Measurements from ENCODE around the gene MYL6B.

MYL6B gene

GRCh38 chr12:56104815-56105608, 47.4 kb upstream of the MYL6B start:
- CTCF ChIA-PET: interaction anchor here (0.7 to 2.2 kb wide), 12 partner anchors 10 to 359 kb away, joined by 3 to 10 read pairs (median 4); partner anchors contain the start of genes ERBB3, RPL41, SMARCC2 and ZC3H10
- POLR2A ChIA-PET: interaction anchor here (1.0 to 2.1 kb wide), 4 partner anchors 12 to 132 kb away, joined by 3 to 35 read pairs (median 4); partner anchors contain the start of genes ERBB3, RAB5B, RNF41 and RPL41
- peaks cover 13 to 37% (median 25%) of the 10 kb centered on the region in 4 experiments for H3K36me3 ChIP-seq (ENCODE audit: control insufficient read depth in 4 of 4, insufficient read depth in 4 of 4, low read length in 3 of 4)
- H3K9me3 ChIP-seq (ENCODE audit: control extremely low read depth in 1 of 5, control insufficient read depth in 4 of 5, insufficient read depth in 2 of 5, low read depth in 1 of 5, low read length in 4 of 5): no peaks in the 10 kb centered on the region
- H3K27me3 ChIP-seq (replicated peaks in 2 of 5; ENCODE audit: control insufficient read depth in 4 of 5, insufficient read depth in 5 of 5, low read length in 4 of 5): no peaks in the 10 kb centered on the region
- peaks cover 16 to 34% (median 27%) of the 10 kb centered on the region in 4 experiments for H3K4me1 ChIP-seq (ENCODE audit: control extremely low read depth in 1 of 4, control insufficient read depth in 4 of 4, insufficient read depth in 4 of 4, low read length in 3 of 4)
- H3K27ac ChIP-seq (ENCODE audit: insufficient read depth in 1 of 2, low read depth in 1 of 2, low read length in 2 of 2, poor library complexity in 1 of 2, severe bottlenecking in 2 of 2): peak overlapping the region; percentile 74 to 93
- DNase-seq: peak in 1 of 3 donors; percentile 32
- WGBS (ENCODE audit: insufficient coverage): 1% methylated on average over 35 of the region's 40 CpGs
- peak overlapping the region; percentile 75 to 97 (median 86) for H3K4me3 ChIP-seq (ENCODE audit: control insufficient read depth in 1 of 7, extremely low read depth in 1 of 7, insufficient read depth in 4 of 7, low read depth in 2 of 7, low read length in 6 of 7)

GRCh38 chr12:56105609-56105902, 46.8 kb upstream of the MYL6B start:
- CTCF ChIA-PET: interaction anchor here (0.7 to 2.2 kb wide), 5 partner anchors 10 to 83 kb away, joined by 3 to 10 read pairs (median 4); partner anchors contain the start of genes ERBB3 and RPL41

GRCh38 chr12:56107242-56107641, 45.1 kb upstream of the MYL6B start:
- Histone ChIP-seq H3K4me1 (ENCODE audit: control extremely low read depth in 1 of 4, control insufficient read depth in 4 of 4, insufficient read depth in 4 of 4, low read length in 3 of 4) (peaks cover 16 to 34% (median 27%) of the 10 kb centered on the region in 4 experiments), H3K27ac (ENCODE audit: insufficient read depth in 1 of 2, low read depth in 1 of 2, low read length in 2 of 2, poor library complexity in 1 of 2, severe bottlenecking in 2 of 2) (peak overlapping the region; percentile 19 to 93), H3K4me3 (ENCODE audit: control insufficient read depth in 1 of 7, extremely low read depth in 1 of 7, insufficient read depth in 4 of 7, low read depth in 2 of 7, low read length in 6 of 7) (no peak overlapping the region), H3K9me3 (ENCODE audit: control extremely low read depth in 1 of 5, control insufficient read depth in 4 of 5, insufficient read depth in 2 of 5, low read depth in 1 of 5, low read length in 4 of 5) (no peaks in the 10 kb centered on the region), H3K27me3 (replicated peaks in 2 of 5; ENCODE audit: control insufficient read depth in 4 of 5, insufficient read depth in 5 of 5, low read length in 4 of 5) (no peaks in the 10 kb centered on the region), H3K36me3 (ENCODE audit: control insufficient read depth in 4 of 4, insufficient read depth in 4 of 4, low read length in 3 of 4) (peaks cover 17 to 56% (median 44%) of the 10 kb centered on the region in 4 experiments)
- no peak for DNase-seq
- ChIA-PET CTCF (interaction anchor here (1.0 to 4.5 kb wide), 10 partner anchors 8 to 82 kb away, joined by 3 to 33 read pairs (median 6); partner anchors contain the start of genes ERBB3, RPL41, SMARCC2 and ZC3H10), POLR2A (no interaction called here)
- WGBS (ENCODE audit: insufficient coverage): 95% methylated on average over 2 of the region's 3 CpGs

More at GRCh38 chr12:56105609-56105902, 46.8 kb upstream of the MYL6B start:
- no peak for DNase-seq
- Histone ChIP-seq H3K9me3 (ENCODE audit: control extremely low read depth in 1 of 5, control insufficient read depth in 4 of 5, insufficient read depth in 2 of 5, low read depth in 1 of 5, low read length in 4 of 5) (no peaks in the 10 kb centered on the region), H3K4me1 (ENCODE audit: control extremely low read depth in 1 of 4, control insufficient read depth in 4 of 4, insufficient read depth in 4 of 4, low read length in 3 of 4) (peaks cover 16 to 34% (median 27%) of the 10 kb centered on the region in 4 experiments), H3K27ac (ENCODE audit: insufficient read depth in 1 of 2, low read depth in 1 of 2, low read length in 2 of 2, poor library complexity in 1 of 2, severe bottlenecking in 2 of 2) (peak overlapping the region; percentile 74 to 93), H3K27me3 (replicated peaks in 2 of 5; ENCODE audit: control insufficient read depth in 4 of 5, insufficient read depth in 5 of 5, low read length in 4 of 5) (no peaks in the 10 kb centered on the region), H3K36me3 (ENCODE audit: control insufficient read depth in 4 of 4, insufficient read depth in 4 of 4, low read length in 3 of 4) (peaks cover 14 to 42% (median 30%) of the 10 kb centered on the region in 4 experiments), H3K4me3 (ENCODE audit: control insufficient read depth in 1 of 7, extremely low read depth in 1 of 7, insufficient read depth in 4 of 7, low read depth in 2 of 7, low read length in 6 of 7) (peak overlapping the region in 6 of 7 experiments; percentile 80 to 97 (median 90))
- POLR2A ChIA-PET: interaction anchor here (1.2 to 2.1 kb wide), 2 partner anchors 11 to 116 kb away, joined by 4 to 35 read pairs; partner anchors contain the start of genes RNF41, RPL41 and ZC3H10
- WGBS (ENCODE audit: insufficient coverage): no CpG with 5 or more reads among the region's 2 CpGs

- Histone ChIP-seq H3K9me3 (ENCODE audit: control extremely low read depth in 1 of 5, control insufficient read depth in 4 of 5, insufficient read depth in 2 of 5, low read depth in 1 of 5, low read length in 4 of 5) (no peaks in the 10 kb centered on the region), H3K4me1 (ENCODE audit: control extremely low read depth in 1 of 4, control insufficient read depth in 4 of 4, insufficient read depth in 4 of 4, low read length in 3 of 4) (peaks cover 6 to 13% (median 10%) of the 10 kb centered on the region in 4 experiments), H3K27me3 (replicated peaks in 2 of 5; ENCODE audit: control insufficient read depth in 4 of 5, insufficient read depth in 5 of 5, low read length in 4 of 5) (no peaks in the 10 kb centered on the region), H3K4me3 (ENCODE audit: control insufficient read depth in 1 of 7, extremely low read depth in 1 of 7, insufficient read depth in 4 of 7, low read depth in 2 of 7, low read length in 6 of 7) (no peak overlapping the region), H3K27ac (ENCODE audit: insufficient read depth in 1 of 2, low read depth in 1 of 2, low read length in 2 of 2, poor library complexity in 1 of 2, severe bottlenecking in 2 of 2) (no peak overlapping the region), H3K36me3 (ENCODE audit: control insufficient read depth in 4 of 4, insufficient read depth in 4 of 4, low read length in 3 of 4) (peaks cover 17 to 77% (median 54%) of the 10 kb centered on the region in 4 experiments)
- POLR2A ChIA-PET: no interaction called here
- CTCF ChIA-PET: interaction anchor here (0.8 to 4.5 kb wide), 2 partner anchors 8 to 28 kb away, joined by 3 to 33 read pairs; partner anchors contain the start of genes RPL41 and ZC3H10
- DNase-seq: no peak
- 95% methylated on average over 4 of the region's 5 CpGs for WGBS (ENCODE audit: insufficient coverage)
Observed at GRCh38 chr12:56110571-56110970, 41.8 kb upstream of the MYL6B start.

- Histone ChIP-seq H3K27ac (ENCODE audit: insufficient read depth in 1 of 2, low read depth in 1 of 2, low read length in 2 of 2, poor library complexity in 1 of 2, severe bottlenecking in 2 of 2) (no peak overlapping the region), H3K4me1 (ENCODE audit: control extremely low read depth in 1 of 4, control insufficient read depth in 4 of 4, insufficient read depth in 4 of 4, low read length in 3 of 4) (peaks cover 9 to 23% (median 15%) of the 10 kb centered on the region in 4 experiments), H3K27me3 (replicated peaks in 2 of 5; ENCODE audit: control insufficient read depth in 4 of 5, insufficient read depth in 5 of 5, low read length in 4 of 5) (no peaks in the 10 kb centered on the region), H3K9me3 (ENCODE audit: control extremely low read depth in 1 of 5, control insufficient read depth in 4 of 5, insufficient read depth in 2 of 5, low read depth in 1 of 5, low read length in 4 of 5) (no peaks in the 10 kb centered on the region), H3K4me3 (ENCODE audit: control insufficient read depth in 1 of 7, extremely low read depth in 1 of 7, insufficient read depth in 4 of 7, low read depth in 2 of 7, low read length in 6 of 7) (no peak overlapping the region), H3K36me3 (ENCODE audit: control insufficient read depth in 4 of 4, insufficient read depth in 4 of 4, low read length in 3 of 4) (peaks cover 10 to 54% (median 36%) of the 10 kb centered on the region in 4 experiments)
- WGBS (ENCODE audit: insufficient coverage): no CpG with 5 or more reads among the region's 1 CpG
- DNase-seq: no peak
- POLR2A ChIA-PET: no interaction called here
- CTCF ChIA-PET: interaction anchor here (1.1 kb wide), 1 partner anchor 10 kb away, joined by 4 read pairs; the partner anchor contains the start of gene PA2G4
Observed at GRCh38 chr12:56114084-56114483, 38.3 kb upstream of the MYL6B start.

- ChIA-PET CTCF (interaction anchor here (0.9 to 5.9 kb wide), 5 partner anchors 8 to 14 kb away, joined by 3 to 37 read pairs (median 4); partner anchors contain the start of genes ESYT1 and PA2G4), POLR2A (interaction anchor here (0.7 to 4.4 kb wide), 2 partner anchors 11 to 28 kb away, joined by 3 to 35 read pairs; partner anchors contain the start of gene PA2G4)
- WGBS (ENCODE audit: insufficient coverage): 70% methylated on average over 8 of the region's 10 CpGs
- Histone ChIP-seq H3K27ac (ENCODE audit: insufficient read depth in 1 of 2, low read depth in 1 of 2, low read length in 2 of 2, poor library complexity in 1 of 2, severe bottlenecking in 2 of 2) (peak overlapping the region; percentile 86 to 94), H3K36me3 (ENCODE audit: control insufficient read depth in 4 of 4, insufficient read depth in 4 of 4, low read length in 3 of 4) (peaks cover 5 to 50% (median 28%) of the 10 kb centered on the region in 4 experiments), H3K4me1 (ENCODE audit: control extremely low read depth in 1 of 4, control insufficient read depth in 4 of 4, insufficient read depth in 4 of 4, low read length in 3 of 4) (peaks cover 13 to 34% (median 23%) of the 10 kb centered on the region in 4 experiments), H3K4me3 (ENCODE audit: control insufficient read depth in 1 of 7, extremely low read depth in 1 of 7, insufficient read depth in 4 of 7, low read depth in 2 of 7, low read length in 6 of 7) (peak overlapping the region in 6 of 7 experiments; percentile 82 to 100 (median 90)), H3K9me3 (ENCODE audit: control extremely low read depth in 1 of 5, control insufficient read depth in 4 of 5, insufficient read depth in 2 of 5, low read depth in 1 of 5, low read length in 4 of 5) (no peaks in the 10 kb centered on the region), H3K27me3 (replicated peaks in 2 of 5; ENCODE audit: control insufficient read depth in 4 of 5, insufficient read depth in 5 of 5, low read length in 4 of 5) (no peaks in the 10 kb centered on the region)
- no peak for DNase-seq
Observed at GRCh38 chr12:56115329-56115728, 37.1 kb upstream of the MYL6B start.
